HG02642 (cell line): ENCODE data around the gene FOXO3.

Source experiments
- ATAC-seq: cut with Tn5 transposase; IDR thresholded peaks from one replicate; pipeline ENCODE4 v1.9.1; 2021; ENCODE audit warnings: mild to moderate bottlenecking; ENCODE audit not compliant: unreplicated experiment, poor library complexity

Gene FOXO3

DNA sequence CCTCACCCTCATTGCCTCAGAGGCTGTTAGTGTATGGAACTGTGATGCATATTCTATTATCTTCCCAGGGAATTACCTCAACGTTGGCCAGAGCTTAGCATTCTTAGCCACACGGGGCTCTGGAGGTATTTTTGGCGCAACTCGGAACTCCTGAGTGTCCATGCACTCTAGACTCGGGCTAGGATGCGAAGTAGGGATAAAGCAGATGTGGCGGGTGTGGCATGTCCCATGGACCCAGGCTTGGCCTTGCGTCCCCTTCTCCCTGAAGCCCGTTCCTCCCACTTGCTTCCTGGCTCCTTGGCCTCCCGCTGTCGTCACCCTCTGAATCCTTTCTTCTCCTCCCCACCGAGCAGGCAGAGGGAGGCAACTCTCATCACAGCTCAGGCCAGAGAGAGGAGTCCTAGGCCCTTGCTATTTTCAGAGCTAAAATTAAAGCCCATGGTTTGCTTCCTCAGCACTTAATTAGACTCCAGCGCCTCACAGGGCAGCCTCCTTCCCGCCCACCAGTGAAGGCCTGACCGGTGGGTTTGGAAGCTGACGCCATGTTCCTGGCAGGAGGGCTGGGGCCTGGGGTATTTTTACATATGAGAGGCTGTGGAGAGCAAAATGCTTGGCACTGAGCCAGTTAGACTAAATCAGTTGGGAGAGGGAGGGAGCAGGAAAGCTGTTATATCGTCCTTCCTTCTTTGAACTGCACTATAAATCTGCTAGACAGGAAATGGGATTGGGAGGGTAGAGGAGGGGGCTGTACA is 138.7 kb downstream of the FOXO3 start:
- ATAC-seq, result no peak

DNA sequence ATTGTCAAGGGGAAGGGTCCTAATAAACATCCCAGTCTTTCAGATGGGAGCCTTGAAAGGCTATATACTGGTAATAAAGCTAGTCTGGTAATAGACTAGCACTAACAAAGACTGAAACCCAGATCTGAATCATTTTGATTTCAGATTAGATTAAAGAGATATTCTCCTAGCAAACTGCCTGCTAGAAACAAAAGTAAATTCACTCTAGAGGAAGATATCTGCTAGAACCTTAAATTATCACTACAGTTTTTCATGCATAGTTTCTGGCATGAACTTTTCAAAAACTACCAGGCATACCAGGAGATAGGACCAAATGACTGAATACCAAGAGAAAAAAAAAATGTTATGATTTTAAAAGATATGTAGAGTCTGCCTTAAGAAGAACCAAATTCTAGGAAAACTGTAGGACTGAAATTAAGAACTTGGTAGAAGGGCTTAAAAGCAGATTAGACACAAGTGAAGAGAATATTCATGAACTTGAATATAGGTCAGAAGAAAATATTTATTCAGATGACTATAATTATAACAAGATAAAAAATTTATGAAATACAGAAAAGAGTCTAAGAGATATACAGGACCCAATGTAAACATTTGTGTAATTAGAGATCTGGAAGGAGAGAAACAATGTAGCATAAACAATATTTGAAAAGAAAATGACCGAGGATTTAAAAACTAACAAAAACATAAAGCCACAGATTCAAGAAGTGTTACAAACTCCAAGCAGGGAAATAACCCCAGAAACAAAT is 141.6 kb downstream of the FOXO3 start:
- ATAC-seq, result no peak

DNA sequence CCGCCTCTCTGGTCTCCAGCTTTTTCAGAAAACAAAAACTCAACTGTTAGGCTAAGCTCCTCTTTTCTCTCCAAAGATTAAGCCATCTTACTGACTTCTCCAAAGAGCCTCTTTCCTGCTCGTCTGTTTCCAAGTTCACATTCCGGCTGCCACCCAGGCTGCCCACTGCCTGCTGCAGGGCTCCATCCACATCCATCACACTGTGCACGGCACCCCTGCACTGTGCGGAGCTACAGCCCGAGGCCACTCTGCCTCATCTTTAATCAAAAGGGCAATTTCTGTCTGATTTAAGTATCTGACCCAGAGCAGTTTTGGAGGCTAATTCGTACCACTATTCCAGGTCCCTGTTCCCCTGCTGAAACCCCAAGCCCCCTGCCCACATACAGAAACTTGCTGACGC is 145.9 kb downstream of the FOXO3 start:
- no peak for ATAC-seq

GRCh38 chr6:108707328-108707976 is 146.7 kb downstream of the FOXO3 start:
- ATAC-seq, result no peak

DNA sequence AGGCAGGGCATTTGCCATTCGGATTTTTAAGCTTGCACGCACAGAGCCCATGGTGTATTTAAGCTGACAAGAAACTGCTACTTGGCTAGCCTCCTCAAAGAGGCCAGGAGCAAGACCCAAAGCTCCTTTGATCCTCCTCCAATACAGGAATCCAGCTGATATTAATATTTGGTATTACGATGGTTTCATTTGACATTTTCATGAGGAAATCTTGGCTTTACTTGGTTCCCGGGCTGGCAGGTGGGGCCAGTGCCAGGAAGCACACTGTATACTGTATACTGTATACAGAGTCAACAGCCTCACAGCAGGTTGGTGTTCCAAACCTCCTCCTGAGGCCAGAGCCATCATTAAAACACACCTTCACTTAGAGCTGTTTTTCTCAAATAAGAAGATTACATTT is 149.3 kb downstream of the FOXO3 start:
- ATAC-seq, result no peak

DNA sequence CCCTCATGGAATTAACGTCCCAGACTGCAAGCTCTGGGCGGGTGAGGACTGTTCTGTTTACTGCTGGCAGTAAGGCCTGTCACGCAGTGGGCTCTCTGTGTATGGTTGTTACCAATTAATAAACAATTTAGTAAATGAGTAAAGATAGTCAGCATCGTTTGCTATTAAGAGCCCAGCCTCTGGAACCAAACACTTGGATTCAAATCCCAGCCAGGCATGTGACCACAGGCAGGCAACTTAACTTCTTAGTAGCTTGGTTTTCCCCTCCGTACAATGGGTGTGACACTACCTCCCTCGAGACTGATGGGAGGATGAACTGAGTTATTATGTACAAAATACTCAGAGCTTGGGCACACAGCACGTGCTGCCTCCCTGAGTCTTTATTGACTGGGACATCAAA is 149.8 kb downstream of the FOXO3 start:
- no peak for ATAC-seq

- ATAC-seq, result no peak
Observed at GRCh38 chr6:108711071-108711470, 150.4 kb downstream of the FOXO3 start.

DNA sequence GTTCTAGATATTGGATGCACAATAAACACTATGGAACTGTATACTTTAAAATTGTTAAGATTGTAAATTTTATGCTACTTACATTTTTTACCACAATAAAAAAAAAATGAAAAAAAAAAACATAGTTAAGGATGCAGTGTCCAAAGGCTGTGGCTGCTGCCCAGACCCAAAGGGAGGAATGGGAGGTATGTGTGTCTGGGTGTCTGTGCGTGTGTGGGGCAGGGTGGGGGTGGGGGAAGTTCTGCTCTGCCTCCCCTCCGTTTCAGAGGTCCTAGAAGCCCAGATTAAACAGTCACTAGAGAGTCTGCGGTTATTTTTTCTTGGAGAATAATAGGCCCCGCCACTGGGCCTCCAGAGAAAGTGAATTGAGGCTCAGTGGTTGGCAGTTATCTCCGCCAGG is 151.1 kb downstream of the FOXO3 start:
- no peak for ATAC-seq

DNA sequence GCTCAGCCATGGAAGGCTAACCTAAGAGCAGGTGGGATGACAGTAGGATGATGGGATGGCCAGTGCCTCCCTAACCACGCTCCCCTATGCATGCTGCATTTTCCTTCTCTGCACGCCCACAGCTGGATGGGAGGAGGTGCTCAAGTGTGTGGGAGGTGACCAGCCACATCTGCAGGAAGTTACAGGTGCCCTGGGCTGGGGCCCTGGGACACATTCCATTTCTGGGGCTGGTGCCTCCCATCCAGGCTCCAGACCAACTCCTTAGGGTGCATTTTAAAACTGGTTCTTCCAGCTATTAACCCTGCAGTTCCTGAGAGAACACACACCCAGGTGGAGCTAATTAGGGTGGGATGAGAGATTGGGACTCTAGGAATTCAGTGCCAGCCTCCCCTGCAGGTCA is 152.2 kb downstream of the FOXO3 start:
- no peak for ATAC-seq

DNA sequence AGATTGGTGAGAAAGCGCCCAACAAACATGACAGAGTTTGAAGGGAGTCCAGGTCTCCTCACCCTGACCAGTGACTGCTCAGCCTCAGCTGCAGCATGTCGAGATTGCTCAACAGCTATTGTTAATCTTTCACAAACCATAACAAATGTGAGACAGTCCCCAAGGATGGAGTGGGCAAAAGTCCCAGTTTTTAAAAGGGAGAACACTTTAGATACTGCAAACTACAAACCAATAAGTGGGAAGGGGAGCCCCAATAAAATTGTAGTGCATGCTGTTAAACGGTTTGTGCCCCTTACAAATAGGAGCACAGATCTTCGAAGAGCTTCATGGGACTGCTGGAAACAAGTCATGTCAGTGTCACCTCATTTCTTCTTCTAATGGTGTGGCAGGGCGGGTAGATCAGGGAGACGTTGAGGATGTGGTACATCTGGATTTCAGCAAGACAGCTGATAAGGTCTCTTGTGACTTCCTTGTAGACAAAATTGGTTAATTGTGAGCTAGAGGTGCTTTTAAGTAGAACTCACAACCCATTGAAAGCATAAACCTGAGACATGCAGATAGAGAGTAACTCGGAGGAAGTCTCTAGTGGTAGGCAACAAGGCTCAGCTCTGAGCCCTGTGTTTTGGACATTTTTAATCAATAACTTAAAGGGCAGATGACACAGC is 153.5 kb downstream of the FOXO3 start:
- no peak for ATAC-seq

DNA sequence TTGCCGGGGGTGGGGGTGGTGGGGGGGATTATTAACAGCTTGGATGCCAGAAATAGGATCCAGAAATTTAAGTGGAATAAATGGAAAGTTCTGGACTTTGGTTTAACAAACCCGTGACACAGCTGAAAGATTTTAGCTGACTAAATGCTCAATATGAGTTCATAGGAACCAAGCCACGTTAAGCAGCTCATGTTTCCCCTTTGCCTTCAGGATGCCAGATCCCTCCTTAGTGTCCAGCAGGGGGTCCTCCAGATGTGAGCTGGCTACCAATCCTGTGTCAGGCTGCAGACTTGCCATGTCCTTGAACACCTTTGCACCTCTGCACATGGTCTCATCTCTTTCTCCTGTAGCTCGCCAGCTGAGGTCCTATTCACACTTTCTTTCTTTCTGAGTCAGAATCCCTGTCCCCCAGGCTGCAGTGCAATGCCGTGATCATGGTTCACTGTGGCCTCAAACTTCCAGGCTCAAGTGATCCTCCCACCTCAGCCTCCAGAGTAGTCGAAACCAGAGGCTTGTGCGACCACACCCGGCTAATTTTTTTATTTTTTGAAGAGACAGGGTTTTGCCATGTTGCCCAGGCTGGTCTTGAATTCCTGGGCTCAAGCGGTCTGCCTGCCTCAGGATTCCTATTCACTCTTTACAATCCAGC is 154.2 kb downstream of the FOXO3 start:
- no peak for ATAC-seq

DNA sequence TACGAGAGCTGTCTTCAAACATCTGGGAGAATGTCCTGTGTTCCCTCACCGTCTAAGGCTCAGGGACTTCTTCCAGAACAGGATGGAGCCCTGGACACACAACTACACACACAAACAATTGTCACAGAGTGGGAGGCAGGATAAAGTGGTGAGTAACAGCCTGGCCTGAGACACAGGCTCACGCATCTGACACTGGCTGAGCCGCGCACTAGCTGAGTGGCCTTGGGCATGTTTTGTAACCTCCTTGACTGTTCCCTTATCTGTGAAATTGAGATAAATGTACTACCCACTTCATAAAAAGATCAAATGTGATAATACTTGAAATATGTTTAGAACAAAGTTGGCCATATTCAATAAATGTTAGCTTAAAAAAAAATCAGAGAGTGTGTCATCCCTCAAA is 155.1 kb downstream of the FOXO3 start:
- ATAC-seq, result no peak

GRCh38 chr6:108716801-108717791 is 156.4 kb downstream of the FOXO3 start:
- no peak for ATAC-seq

DNA sequence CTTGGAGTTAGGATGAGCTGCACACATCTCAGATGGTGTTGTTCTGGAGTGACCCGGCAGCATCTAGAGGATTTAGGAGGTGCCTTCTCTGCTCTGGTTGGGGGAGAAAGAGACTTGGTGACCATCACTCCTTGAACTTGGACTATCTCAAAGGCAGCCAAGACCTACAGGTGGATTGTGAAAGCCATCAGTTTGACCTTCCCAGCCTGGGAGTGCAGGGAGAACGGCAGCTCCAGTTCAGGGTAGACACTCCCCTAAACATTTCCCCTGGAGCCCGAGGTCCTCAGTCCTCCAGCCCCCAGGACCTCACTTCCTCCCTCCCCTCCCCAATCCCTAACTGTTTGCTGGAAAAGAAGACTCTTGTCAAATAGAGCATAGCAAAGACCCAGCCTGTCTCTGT is 158.8 kb downstream of the FOXO3 start:
- ATAC-seq, result no peak

- no peak for ATAC-seq
Observed at GRCh38 chr6:108720827-108721226, 160.1 kb downstream of the FOXO3 start.

- no peak for ATAC-seq
Observed at GRCh38 chr6:108721286-108721685, 160.6 kb downstream of the FOXO3 start.

- ATAC-seq, result no peak
Observed at GRCh38 chr6:108723594-108723993, 162.9 kb downstream of the FOXO3 start.

GRCh38 chr6:108726726-108727339 is 166.1 kb downstream of the FOXO3 start:
- ATAC-seq, result no peak
